Large intestine (tissue), 3 donors: ENCODE measurements around the gene ST6GALNAC3. TPM values are rescaled to one million over a fixed set of nuclear protein-coding genes. Genes with fewer than 3 reads are reported as not detected.

Experiments
- DNase-seq, 2 donors: peaks; one replicate each; pipeline versions ENCODE4 v3.0.0 to v3.0.0-alpha.2; 2013
- H3K27ac ChIP-seq: one replicate; pipeline ENCODE4 v1.5.1; 2013; ENCODE audit warnings: low read length
- H3K27me3 ChIP-seq: 2 replicates; pipeline ENCODE4 v1.6.1; 2013; ENCODE audit warnings: low read length; ENCODE audit not compliant: control insufficient read depth, insufficient read depth
- H3K36me3 ChIP-seq: 2 replicates; pipeline ENCODE4 v1.6.1; 2013; ENCODE audit warnings: low read length; ENCODE audit not compliant: control insufficient read depth, insufficient read depth
- H3K4me1 ChIP-seq: one replicate; pipeline ENCODE4 v1.6.1; 2013; ENCODE audit warnings: low read length; ENCODE audit not compliant: control insufficient read depth, insufficient read depth
- H3K4me3 ChIP-seq: one replicate; pipeline ENCODE4 v1.5.1; 2013; ENCODE audit warnings: low read length
- H3K9me3 ChIP-seq: one replicate; pipeline ENCODE4 v1.6.1; 2013; ENCODE audit warnings: mild to moderate bottlenecking, low read depth, low read length, moderate library complexity; ENCODE audit not compliant: control insufficient read depth
- WGBS: methylation state at CpG from one replicate; pipeline ENCODE4 v1.1.5; 2013; ENCODE audit warnings: low lambda C conversion rate; ENCODE audit not compliant: insufficient coverage; 5-methylcytosine and 5-hydroxymethylcytosine counted together
- polyA plus RNA-seq: library from polyadenylated mRNA; unstranded; fragments of 120-200 nt; gene quantifications from one replicate; pipeline ENCODE4 v1.2.1, GENCODE V29; 2013

The ST6GALNAC3 gene
- polyA plus RNA-seq, 1 donor = 18.0 TPM

DNA sequence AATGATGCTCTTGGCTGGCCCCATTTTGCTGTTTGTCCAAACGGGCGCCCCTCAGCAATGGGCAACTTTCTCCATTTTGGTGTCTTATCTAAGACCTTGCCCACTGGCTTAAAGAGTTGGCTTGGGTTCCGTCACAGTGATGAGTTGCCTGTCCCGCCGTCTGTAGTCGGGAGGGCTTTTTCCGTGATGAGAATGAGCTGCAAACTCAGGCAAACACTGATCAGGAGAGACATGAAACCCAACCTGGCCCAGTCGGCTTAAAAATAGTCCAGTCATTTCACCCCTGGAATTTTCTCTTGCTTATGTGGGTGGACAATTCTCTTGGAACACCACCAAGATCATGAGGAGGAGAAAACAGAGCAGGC is 79.3 kb downstream of the ST6GALNAC3 start:
- Histone ChIP-seq H3K4me1 (peaks cover 4% of the 10 kb centered on the region), H3K4me3 (no peak overlapping the region), H3K9me3 (no peaks in the 10 kb centered on the region), H3K27me3 (no peaks in the 10 kb centered on the region), H3K27ac (no peak overlapping the region), H3K36me3 (no peaks in the 10 kb centered on the region)
- no CpG with 5 or more reads among the region's 8 CpGs for WGBS
- DNase-seq = no peak

DNA sequence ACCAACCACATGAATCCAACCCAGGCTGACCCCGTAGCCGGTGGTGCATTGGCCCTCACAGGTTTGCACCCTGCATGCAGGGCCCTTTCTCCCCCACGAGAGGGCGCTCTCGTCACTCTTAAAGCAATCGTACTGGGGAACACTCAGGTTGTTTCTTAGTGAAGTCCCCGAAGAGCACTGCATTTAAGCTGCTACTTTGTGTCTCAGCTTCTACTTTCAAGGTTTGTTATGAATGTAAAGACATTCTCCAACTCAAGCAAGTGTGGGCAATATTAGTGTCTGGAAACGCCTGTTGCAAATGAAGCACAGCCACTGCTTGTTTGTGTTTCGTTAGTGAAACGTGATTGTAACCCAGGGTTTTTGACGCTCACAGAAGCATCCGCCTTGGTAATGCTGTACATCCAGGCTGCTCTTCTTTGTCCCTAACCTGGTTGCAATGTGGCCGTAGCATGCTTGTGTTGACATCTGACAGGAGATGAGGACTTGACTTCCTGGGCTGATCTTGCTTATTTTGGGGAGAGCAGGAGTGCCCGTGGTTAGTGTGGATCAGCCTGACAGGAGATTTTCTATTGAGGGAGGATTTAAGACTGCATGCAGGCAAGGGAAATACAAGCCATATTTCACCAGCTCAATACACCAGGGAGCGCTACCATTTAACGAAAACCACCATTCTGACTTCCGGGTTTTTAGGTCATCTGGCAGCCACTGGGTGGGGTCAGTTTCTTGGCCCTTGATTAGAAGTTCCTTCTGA is 79.8 kb downstream of the ST6GALNAC3 start:
- H3K27ac ChIP-seq = peak overlapping the region; percentile 29
- H3K4me1 ChIP-seq = peaks cover 4% of the 10 kb centered on the region
- H3K27me3 ChIP-seq = no peaks in the 10 kb centered on the region
- 20% methylated on average over 1 of the region's 17 CpGs for WGBS
- H3K9me3 ChIP-seq = no peaks in the 10 kb centered on the region
- DNase-seq = peak; percentile 69 to 78
- H3K4me3 ChIP-seq = peak overlapping the region; percentile 33
- H3K36me3 ChIP-seq = no peaks in the 10 kb centered on the region

DNA sequence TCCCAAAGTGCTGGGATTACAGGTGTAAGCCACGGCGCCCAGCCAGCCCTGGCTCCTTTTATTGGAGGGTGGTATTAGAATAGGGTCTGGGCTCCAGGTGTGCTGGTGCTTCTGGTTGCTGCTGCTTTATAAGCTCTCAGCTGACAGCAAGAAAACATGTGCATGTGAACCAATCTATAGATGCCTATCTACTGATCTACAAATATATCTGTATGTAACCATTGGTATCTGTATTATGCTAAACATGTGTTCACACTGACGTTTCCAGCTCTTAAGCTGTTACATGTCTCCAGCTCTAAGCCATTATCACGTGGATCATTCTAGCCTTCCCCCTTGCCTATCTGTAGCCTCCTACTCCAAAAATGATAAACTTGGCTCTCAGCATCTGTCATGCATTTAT is 82.4 kb downstream of the ST6GALNAC3 start:
- Histone ChIP-seq H3K27me3 (no peaks in the 10 kb centered on the region), H3K27ac (no peak overlapping the region), H3K4me3 (no peak overlapping the region), H3K4me1 (peaks cover 4% of the 10 kb centered on the region), H3K9me3 (no peaks in the 10 kb centered on the region), H3K36me3 (no peaks in the 10 kb centered on the region)
- DNase-seq = no peak
- WGBS = no CpG with 5 or more reads among the region's 4 CpGs

DNA sequence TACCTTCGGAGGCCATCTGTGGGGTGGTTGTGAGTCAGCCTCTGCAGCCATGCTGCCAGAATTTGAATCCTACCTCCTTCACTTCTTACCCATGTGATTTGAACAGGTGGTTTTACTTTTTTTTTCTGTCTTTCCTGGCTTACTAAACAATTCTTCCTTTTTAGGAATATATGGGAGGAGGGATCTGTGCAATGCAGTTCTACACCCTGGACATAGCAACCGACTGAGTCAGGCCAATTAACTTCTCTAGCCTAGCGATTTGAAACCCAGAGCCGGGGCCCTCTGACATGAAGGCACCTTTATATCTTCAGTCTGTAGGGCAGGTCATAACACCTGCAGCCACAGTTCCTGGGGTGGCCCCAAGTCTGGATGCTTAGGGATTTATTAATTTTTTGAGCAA is 83.6 kb downstream of the ST6GALNAC3 start:
- Histone ChIP-seq H3K27me3 (no peaks in the 10 kb centered on the region), H3K27ac (no peak overlapping the region), H3K4me1 (peaks cover 4% of the 10 kb centered on the region), H3K9me3 (no peaks in the 10 kb centered on the region), H3K4me3 (no peak overlapping the region), H3K36me3 (no peaks in the 10 kb centered on the region)
- peak in 1 of 2 donors; percentile 43 for DNase-seq
- no CpG with 5 or more reads among the region's 4 CpGs for WGBS

DNA sequence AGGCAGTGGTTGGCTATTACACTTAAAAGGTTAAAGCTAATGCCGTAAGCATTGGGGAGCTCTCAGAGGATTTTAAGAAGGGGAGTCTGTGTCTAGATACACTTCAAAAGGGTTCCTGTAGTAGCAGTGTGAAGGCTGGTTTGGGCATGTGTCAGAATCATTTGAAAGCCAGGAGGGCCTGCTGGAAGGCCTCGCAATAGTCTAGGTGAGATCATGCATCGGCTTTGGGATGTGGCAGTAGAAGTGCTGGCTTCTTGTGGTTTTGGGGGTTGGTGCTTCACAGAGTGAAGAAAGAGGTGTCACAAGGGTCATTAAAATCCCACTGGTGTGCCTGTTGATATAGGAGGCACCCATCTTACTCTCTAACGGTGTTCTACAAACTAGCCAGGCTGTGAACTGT is 85.7 kb downstream of the ST6GALNAC3 start:
- Histone ChIP-seq H3K4me1 (no peaks in the 10 kb centered on the region), H3K4me3 (no peak overlapping the region), H3K36me3 (no peaks in the 10 kb centered on the region), H3K27me3 (no peaks in the 10 kb centered on the region), H3K27ac (no peak overlapping the region), H3K9me3 (no peaks in the 10 kb centered on the region)
- no CpG with 5 or more reads among the region's 4 CpGs for WGBS
- DNase-seq = no peak

DNA sequence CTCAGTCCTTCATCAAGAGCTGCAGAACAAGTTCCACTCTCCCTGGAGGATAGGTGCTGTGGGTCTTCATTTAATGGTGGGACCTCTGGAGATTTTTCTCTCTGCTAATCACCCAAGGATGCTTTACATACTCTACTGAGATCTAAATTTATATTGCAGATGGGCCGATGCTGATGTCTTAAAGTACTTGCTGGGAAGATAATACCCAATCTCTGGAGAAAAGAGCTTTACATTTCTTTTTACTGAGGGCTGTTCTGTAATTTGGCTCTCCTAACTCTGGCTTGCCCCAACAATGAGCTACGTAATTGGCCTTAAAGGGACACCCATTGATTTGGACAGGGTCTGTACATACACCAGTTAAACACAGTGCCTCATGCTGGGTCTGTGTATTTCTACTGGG is 86.9 kb downstream of the ST6GALNAC3 start:
- H3K27ac ChIP-seq = no peak overlapping the region
- no peaks in the 10 kb centered on the region for H3K4me1 ChIP-seq
- no peaks in the 10 kb centered on the region for H3K9me3 ChIP-seq
- no CpG with 5 or more reads among the region's 2 CpGs for WGBS
- no peak for DNase-seq
- H3K4me3 ChIP-seq = no peak overlapping the region
- no peaks in the 10 kb centered on the region for H3K36me3 ChIP-seq
- no peaks in the 10 kb centered on the region for H3K27me3 ChIP-seq

DNA sequence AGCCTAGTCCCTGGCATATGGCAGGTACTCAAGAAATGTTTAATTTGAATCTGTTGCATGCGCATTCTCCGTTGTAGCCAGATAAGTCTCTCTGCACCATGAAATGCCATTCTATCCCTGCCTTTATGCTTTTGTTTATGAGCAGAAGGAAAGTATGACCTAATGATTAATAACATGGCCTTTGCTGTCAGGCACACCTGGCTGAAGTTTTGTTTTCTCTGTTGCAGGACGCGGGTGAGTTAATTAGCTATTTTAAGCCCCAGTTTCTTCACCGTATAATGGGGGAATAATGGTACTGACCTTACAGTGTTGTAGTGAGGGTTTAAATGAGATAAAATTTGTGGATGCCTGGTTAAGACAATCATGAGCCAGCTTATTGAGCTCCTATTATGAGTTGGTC is 87.7 kb downstream of the ST6GALNAC3 start:
- Histone ChIP-seq H3K27ac (no peak overlapping the region), H3K27me3 (no peaks in the 10 kb centered on the region), H3K9me3 (no peaks in the 10 kb centered on the region), H3K4me1 (no peaks in the 10 kb centered on the region), H3K4me3 (no peak overlapping the region), H3K36me3 (no peaks in the 10 kb centered on the region)
- WGBS = no CpG with 5 or more reads among the region's 5 CpGs
- DNase-seq = no peak

DNA sequence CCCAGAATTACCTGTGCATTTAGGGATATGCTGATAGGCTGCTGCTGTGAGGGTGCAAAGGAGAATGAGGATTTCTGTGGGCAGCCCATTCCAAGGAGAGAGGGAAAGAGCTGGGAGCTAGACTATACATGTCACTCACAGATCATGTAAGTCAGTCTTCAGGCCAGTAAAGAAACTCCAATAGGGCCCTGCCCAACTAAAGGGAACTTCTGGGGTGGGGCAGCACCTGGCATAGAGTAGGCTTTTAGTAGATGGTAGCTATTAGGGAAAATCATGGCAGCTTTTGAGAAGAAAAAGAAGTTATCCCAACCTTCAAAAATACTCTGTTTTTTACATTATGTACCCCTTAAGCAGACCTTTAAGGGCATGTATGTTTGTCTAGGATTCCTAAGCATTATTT is 89.6 kb downstream of the ST6GALNAC3 start:
- H3K4me3 ChIP-seq = no peak overlapping the region
- H3K4me1 ChIP-seq = no peaks in the 10 kb centered on the region
- H3K36me3 ChIP-seq = no peaks in the 10 kb centered on the region
- H3K9me3 ChIP-seq = no peaks in the 10 kb centered on the region
- no peak for DNase-seq
- no peak overlapping the region for H3K27ac ChIP-seq
- H3K27me3 ChIP-seq = no peaks in the 10 kb centered on the region

DNA sequence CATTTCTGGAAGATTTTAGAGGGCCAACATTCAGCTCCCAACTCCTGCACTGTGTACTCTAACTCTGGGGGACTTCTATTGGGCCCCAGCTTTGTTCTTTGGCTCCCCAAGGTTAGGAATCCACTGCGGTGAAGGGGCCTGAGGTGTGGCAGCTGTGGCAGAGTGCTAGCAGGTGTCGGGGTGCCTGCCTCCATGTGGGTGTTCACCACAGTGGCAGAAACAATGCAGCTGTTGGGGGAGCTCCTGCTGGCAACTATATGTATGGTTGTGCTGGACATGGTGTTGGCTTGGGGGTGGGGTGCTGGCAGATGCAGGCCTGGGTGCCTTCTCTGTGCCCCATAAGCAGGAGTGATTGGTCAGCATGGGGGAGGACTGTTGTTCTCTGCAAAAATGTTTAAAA is 95.5 kb downstream of the ST6GALNAC3 start:
- no peak overlapping the region for H3K27ac ChIP-seq
- H3K27me3 ChIP-seq = no peaks in the 10 kb centered on the region
- no peaks in the 10 kb centered on the region for H3K9me3 ChIP-seq
- no peak for DNase-seq
- no peaks in the 10 kb centered on the region for H3K36me3 ChIP-seq
- no peak overlapping the region for H3K4me3 ChIP-seq
- WGBS = no CpG with 5 or more reads among the region's 2 CpGs
- no peaks in the 10 kb centered on the region for H3K4me1 ChIP-seq

DNA sequence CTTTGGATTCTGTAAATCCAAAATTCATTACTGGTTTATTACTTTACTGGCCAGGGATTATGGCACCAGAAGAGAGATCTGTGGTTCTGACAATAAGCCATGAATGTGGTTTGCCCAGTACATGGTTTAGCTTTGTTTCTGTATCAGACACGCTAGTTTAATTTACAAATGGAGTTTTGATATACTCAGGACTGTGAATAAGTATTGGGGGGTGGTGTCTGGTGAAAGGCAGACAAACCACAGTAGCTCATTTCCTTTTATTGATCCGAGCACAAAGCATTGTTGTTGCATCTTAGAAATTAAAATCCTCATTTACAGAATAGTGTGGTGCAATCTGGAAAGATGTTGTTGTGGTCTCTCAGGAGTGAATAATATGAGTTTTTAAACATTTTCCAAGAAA is 96.0 kb downstream of the ST6GALNAC3 start:
- no peaks in the 10 kb centered on the region for H3K9me3 ChIP-seq
- no peaks in the 10 kb centered on the region for H3K27me3 ChIP-seq
- H3K4me3 ChIP-seq = no peak overlapping the region
- no peaks in the 10 kb centered on the region for H3K4me1 ChIP-seq
- H3K27ac ChIP-seq = no peak overlapping the region
- DNase-seq = no peak
- H3K36me3 ChIP-seq = no peaks in the 10 kb centered on the region
- WGBS = no CpG with 5 or more reads among the region's 2 CpGs

DNA sequence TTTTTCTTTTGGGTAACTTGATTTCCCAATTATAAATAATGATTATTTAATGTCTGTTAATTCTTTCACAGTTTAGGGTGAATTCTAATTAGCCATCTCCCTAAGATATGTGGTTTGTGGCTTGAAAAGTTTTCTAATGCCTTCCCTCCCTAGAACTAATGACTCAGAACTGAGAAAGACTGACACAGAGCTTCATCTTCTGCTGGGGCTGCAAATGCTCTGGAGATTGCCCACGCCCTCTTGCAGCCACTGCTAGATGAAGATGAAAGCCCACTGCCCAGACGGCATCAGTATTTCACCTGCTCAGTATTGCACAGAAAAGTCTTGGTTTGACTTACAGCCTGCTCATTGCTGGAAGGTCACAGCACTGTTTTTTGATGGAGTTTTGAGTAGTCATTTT is 101.5 kb downstream of the ST6GALNAC3 start:
- WGBS = no CpG with 5 or more reads among the region's 2 CpGs
- Histone ChIP-seq H3K4me3 (no peak overlapping the region), H3K27ac (no peak overlapping the region), H3K9me3 (peaks cover 5% of the 10 kb centered on the region), H3K4me1 (no peaks in the 10 kb centered on the region), H3K36me3 (no peaks in the 10 kb centered on the region), H3K27me3 (no peaks in the 10 kb centered on the region)
- DNase-seq = no peak
